ENCODE results near the gene SEC31B.

The SEC31B gene

GRCh38 chr10:100501423-100501822 is 18.2 kb downstream of the SEC31B start:
- no peak for DNase-seq (ENCODE audit: low read depth)

- no peak for DNase-seq (ENCODE audit: low read depth)
These were observed 21.6 kb downstream of the SEC31B start for GRCh38 chr10:100498059-100498458.

GRCh38 chr10:100496567-100496966 is 23.1 kb downstream of the SEC31B start:
- DNase-seq (ENCODE audit: low read depth) = no peak

GRCh38 chr10:100490531-100490930 is 29.1 kb downstream of the SEC31B start:
- DNase-seq (ENCODE audit: low read depth) = no peak

GRCh38 chr10:100489396-100489795 is 30.3 kb downstream of the SEC31B start:
- DNase-seq (ENCODE audit: low read depth) = no peak

- DNase-seq (ENCODE audit: low read depth) = no peak
These were observed 32.1 kb downstream of the SEC31B start for GRCh38 chr10:100487529-100487928.

- no peak for DNase-seq (ENCODE audit: low read depth)
These were observed 33.7 kb downstream of the SEC31B start for GRCh38 chr10:100485801-100486495.

- DNase-seq (ENCODE audit: low read depth) = no peak
These were observed 34.3 kb downstream of the SEC31B start for GRCh38 chr10:100485366-100485765.

- DNase-seq (ENCODE audit: low read depth) = no peak
These were observed 35.6 kb downstream of the SEC31B start for GRCh38 chr10:100483876-100484666.

- DNase-seq (ENCODE audit: low read depth) = no peak
These were observed 36.9 kb downstream of the SEC31B start for GRCh38 chr10:100482834-100483185.

- peak; percentile 28 for DNase-seq (ENCODE audit: low read depth)
These were observed 37.4 kb downstream of the SEC31B start for GRCh38 chr10:100482181-100482833.

GRCh38 chr10:100481462-100482081 is 38.1 kb downstream of the SEC31B start:
- peak; percentile 67 for DNase-seq (ENCODE audit: low read depth)

- DNase-seq (ENCODE audit: low read depth) = no peak
These were observed 39.7 kb downstream of the SEC31B start for GRCh38 chr10:100480002-100480401.

GRCh38 chr10:100479037-100479436 is 40.6 kb downstream of the SEC31B start:
- DNase-seq (ENCODE audit: low read depth) = no peak

GRCh38 chr10:100477970-100478369 is 41.7 kb downstream of the SEC31B start:
- no peak for DNase-seq (ENCODE audit: low read depth)

- no peak for DNase-seq (ENCODE audit: low read depth)
These were observed 49.3 kb downstream of the SEC31B start for GRCh38 chr10:100470367-100470766.

- DNase-seq (ENCODE audit: low read depth) = no peak
These were observed 49.9 kb downstream of the SEC31B start for GRCh38 chr10:100469756-100470155.

- DNase-seq (ENCODE audit: low read depth) = no peak
These were observed 50.7 kb downstream of the SEC31B start for GRCh38 chr10:100468978-100469377.

GRCh38 chr10:100468322-100468721 is 51.3 kb downstream of the SEC31B start:
- DNase-seq (ENCODE audit: low read depth) = no peak

- DNase-seq (ENCODE audit: low read depth) = no peak
These were observed 57.0 kb downstream of the SEC31B start, which contains the start of gene WNT8B for GRCh38 chr10:100462709-100463108. TSS of gene WNT8B (plus strand) at chr10:100463009. CDS start at chr10:100463169, 160 bp downstream.

GRCh38 chr10:100448951-100449350 is 70.7 kb downstream of the SEC31B start:
- DNase-seq (ENCODE audit: low read depth) = no peak

- no peak for DNase-seq (ENCODE audit: low read depth)
These were observed 72.0 kb downstream of the SEC31B start for GRCh38 chr10:100447663-100448062.

Measured in stromal cell of bone marrow (primary cell).